Transverse colon (tissue), 4 donors: ENCODE results near the gene KLHL36.

Experiments used
- CTCF ChIP-seq, 5 experiments: fragments of 200-600 bp in 3 of 5; fragments of 450-650 bp in 2 of 5; sonication (generic) in 3 of 5; IDR thresholded peaks; 1 replicate in 2 of 5; 2 replicates in 3 of 5; pipeline ENCODE4 v1.5.1; 2016 to 2017; ENCODE audit warnings: antibody characterized with exemption in 5 of 5, inconsistent platforms in 3 of 5, mild to moderate bottlenecking in 2 of 5, moderate library complexity in 1 of 5
- EP300 ChIP-seq: sonication (generic); formaldehyde crosslinking; IDR thresholded peaks from one replicate; pipeline ENCODE4 v1.6.1; 2017; ENCODE audit warnings: antibody characterized with exemption, low read depth
- POLR2A ChIP-seq: fragments of 450-650 bp; IDR thresholded peaks from one replicate; pipeline ENCODE4 v1.6.1; 2016; ENCODE audit warnings: antibody characterized with exemption, mild to moderate bottlenecking, moderate library complexity
- POLR2AphosphoS5 ChIP-seq, 3 donors: sonication (generic); formaldehyde crosslinking; IDR thresholded peaks; one replicate each; pipeline ENCODE4 v1.6.1; 2016; ENCODE audit warnings: antibody characterized with exemption in 3 of 3

- TF ChIP-seq POLR2AphosphoS5 (IDR thresholded peaks at IDR 0.05) (no peak), CTCF (IDR thresholded peaks at IDR 0.05) (no peak), POLR2A (no peak), EP300 (no peak)
Observed at GRCh38 chr16:84641643-84642358, 6.5 kb upstream of the KLHL36 start.
